ENCODE data around the gene RHOF. TPM values are rescaled to one million over a fixed set of nuclear protein-coding genes. Genes with fewer than 3 reads are reported as not detected.

RHOF gene
- total and polyA plus RNA-seq, 2 of the 8 experiments (the other 6 are each of a cell fraction or from before 2014, with no cell fraction given) = 23.8 to 31.9 TPM

DNA sequence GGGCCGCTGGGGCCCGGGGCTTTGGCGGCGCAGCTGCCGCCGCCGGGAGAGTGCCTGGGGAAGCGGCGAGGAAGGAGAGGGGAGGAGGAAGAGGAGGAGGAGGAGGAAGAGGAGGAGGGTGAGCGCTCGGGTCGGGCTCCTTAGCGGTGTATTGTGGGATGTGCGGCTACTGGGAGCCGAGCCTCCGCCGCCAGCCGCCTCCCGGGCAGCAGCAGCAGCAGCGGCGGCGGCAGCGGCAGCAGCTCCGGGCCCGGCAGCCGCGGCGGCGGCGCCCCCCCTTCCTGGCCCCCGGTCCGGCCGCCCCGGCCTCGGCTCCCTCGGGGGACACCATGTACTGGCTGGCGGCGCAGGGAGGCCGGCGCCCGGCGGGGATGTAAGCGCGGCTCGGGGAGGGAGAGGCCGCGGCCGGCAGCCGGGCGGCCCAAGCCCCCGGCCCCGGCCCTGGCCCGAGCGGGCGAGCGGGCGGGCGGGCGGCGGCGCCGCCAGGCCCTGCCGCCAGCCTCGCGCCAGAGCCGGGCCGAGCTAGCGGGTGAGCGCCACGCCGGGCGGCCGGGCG lies 10.5 kb upstream of the RHOF start, which contains the start of gene SETD1B:
Gene SETD1B, plus strand, starts transcription at position 149 of the 556 bp plus-strand sequence. CDS start 729 bp downstream, outside the sequence.
- TF ChIP-seq SIN3A (conservative IDR thresholded peaks at IDR 0.05 in 1 of 2, IDR thresholded peaks at IDR 0.05 in 1 of 2; ENCODE audit: low read depth in 1 of 2, low read length in 2 of 2) (0 out of 4 replicates have a peak, but pooled peaks of 1 of the 2 experiments have one; percentile 23), EGR1 (IDR thresholded peaks at IDR 0.05; ENCODE audit: borderline replicate concordance, low read depth, low read length) (no peak), HDAC2 (IDR thresholded peaks at IDR 0.05; ENCODE audit: borderline replicate concordance in 1 of 2, low read depth in 2 of 2, low read length in 2 of 2) (no peak), CHD2 (IDR thresholded peaks at IDR 0.05; ENCODE audit: low read length) (no peak)
- CTCF ChIA-PET (ENCODE audit: partially characterized antibody) = interaction anchor here (0.6 to 12.0 kb wide), 3 partner anchors 8 to 1474 kb away, joined by 3 to 363 read pairs (median 21); partner anchors contain the start of gene RHOF
- Histone ChIP-seq H2BK120ac (replicated peaks; ENCODE audit: low read depth, low read length) (no peak within 1 kb of the TSS), H3K9me3 (ENCODE audit: insufficient read depth in 2 of 2, low read depth in 1 of 2, low read length in 1 of 2) (no peaks in the 10 kb centered on the region), H3K79me1 (ENCODE audit: low read depth, low read length) (peaks cover 11% of the 10 kb centered on the region), H2AFZ (ENCODE audit: low read length) (no peak within 1 kb of the TSS), H3K9ac (replicated peaks in 1 of 4; ENCODE audit: extremely low read depth in 1 of 4, low read depth in 3 of 4, low read length in 3 of 4) (peak within 1 kb of the TSS; percentile 64 to 98 (median 92)), H2AK5ac (ENCODE audit: low read depth, low read length) (no peak within 1 kb of the TSS), H3K4me1 (replicated peaks in 1 of 4; ENCODE audit: control insufficient read depth in 3 of 4, insufficient read depth in 4 of 4, low read length in 3 of 4) (peaks cover 3 to 20% (median 15%) of the 10 kb centered on the region in 4 experiments), H4K5ac (ENCODE audit: insufficient read length, low read depth, low read length) (peak within 1 kb of the TSS; percentile 82), H2BK20ac (ENCODE audit: low read length) (no peak within 1 kb of the TSS), H3K23me2 (ENCODE audit: low read depth, low read length) (peaks cover 30% of the 10 kb centered on the region), H3K36me3 (ENCODE audit: control insufficient read depth in 2 of 4, insufficient read depth in 4 of 4, low read length in 3 of 4) (peaks cover 0 to 15% (median 3%) of the 10 kb centered on the region in 4 experiments; a peak in 2 of 8 replicates), H3K14ac (ENCODE audit: insufficient read length) (peak within 1 kb of the TSS; percentile 44), H4K8ac (ENCODE audit: extremely low read depth, insufficient read depth, low read length) (peak within 1 kb of the TSS; percentile 94), H2BK5ac (ENCODE audit: low read depth, low read length) (peak within 1 kb of the TSS; percentile 86), H4K91ac (replicated peaks; ENCODE audit: insufficient read length, low read length) (peak within 1 kb of the TSS; percentile 92), H3K27ac (ENCODE audit: low read depth, low read length) (peak within 1 kb of the TSS; percentile 97), H2BK12ac (ENCODE audit: low read depth, low read length) (no peak within 1 kb of the TSS; the same call in 1 of the 2 replicates), H3K4me3 (ENCODE audit: extremely low read depth in 1 of 4, insufficient read depth in 2 of 4, low read depth in 3 of 4, low read length in 4 of 4) (peak within 1 kb of the TSS; percentile 70 to 88 (median 84)), H3K4ac (replicated peaks; ENCODE audit: insufficient read length, low read depth, low read length) (peak within 1 kb of the TSS; percentile 14), H3K56ac (replicated peaks; ENCODE audit: insufficient read length, low read depth, low read length) (peak within 1 kb of the TSS; percentile 71), H3K23ac (ENCODE audit: insufficient read length) (no peak within 1 kb of the TSS), H3K18ac (ENCODE audit: extremely low read depth, low read length) (peak within 1 kb of the TSS; percentile 72), H2BK15ac (ENCODE audit: low read length) (no peak within 1 kb of the TSS), H3K79me2 (ENCODE audit: control insufficient read depth in 1 of 2, insufficient read depth in 2 of 2, low read length in 2 of 2) (peaks cover 0 to 38% of the 10 kb centered on the region in 2 experiments; a peak in 2 of 4 replicates), H3K4me2 (ENCODE audit: insufficient read depth in 1 of 2, low read depth in 2 of 2, low read length in 2 of 2) (peak within 1 kb of the TSS; percentile 92 to 98), H4K20me1 (replicated peaks in 1 of 2; ENCODE audit: control insufficient read depth in 1 of 2, insufficient read depth in 2 of 2, low read length in 2 of 2) (peaks cover 2 to 4% of the 10 kb centered on the region in 2 experiments), H3K27me3 (replicated peaks in 1 of 4; ENCODE audit: control insufficient read depth in 3 of 4, extremely low read depth in 1 of 4, insufficient read depth in 3 of 4, low read length in 3 of 4) (no peaks in the 10 kb centered on the region)
- FAIRE-seq (no peak), DNase-seq (ENCODE audit: low read depth in 1 of 2, low spot score in 2 of 2) (no peak)
- WGBS, 2 experiments (ENCODE audit: extremely low coverage in 1 of 2, insufficient coverage in 1 of 2, insufficient read length in 1 of 2, insufficient replicate concordance in 2 of 2, low coverage in 1 of 2, low lambda C conversion rate in 2 of 2, missing lambda C conversion rate in 1 of 2) = 2% methylated on average over 22 of the region's 74 CpGs; no CpG with 5 or more reads in 1 of the 2 experiments
- POLR2A ChIA-PET (ENCODE audit: partially characterized antibody) = interaction anchor here (0.6 to 34.9 kb wide), 12 partner anchors 4 to 227 kb away, joined by 3 to 958 read pairs (median 8); partner anchors contain the start of genes PSMD9, RHOF and SETD1B
